Choroid plexus epithelial cell (primary cell): Measurements from ENCODE around the gene FKBP1A.

Source experiments
- DNase-seq: peaks from one replicate; pipeline ENCODE4 v3.0.0-alpha.2; 2010; ENCODE audit warnings: low read depth
- H3K4me3 ChIP-seq: 2 replicates; pipeline ENCODE4 v1.5.1; 2011; ENCODE audit warnings: low read depth, mild to moderate bottlenecking, control low read depth, low read length, moderate library complexity
- TF ChIP-seq, protein P1 (sequence below): conservative IDR thresholded peaks from 2 replicates; pipeline ENCODE4 v1.5.1; 2011; ENCODE audit warnings: low read depth, mild to moderate bottlenecking, control low read depth, inconsistent platforms, low read length, moderate library complexity

FKBP1A gene

DNA sequence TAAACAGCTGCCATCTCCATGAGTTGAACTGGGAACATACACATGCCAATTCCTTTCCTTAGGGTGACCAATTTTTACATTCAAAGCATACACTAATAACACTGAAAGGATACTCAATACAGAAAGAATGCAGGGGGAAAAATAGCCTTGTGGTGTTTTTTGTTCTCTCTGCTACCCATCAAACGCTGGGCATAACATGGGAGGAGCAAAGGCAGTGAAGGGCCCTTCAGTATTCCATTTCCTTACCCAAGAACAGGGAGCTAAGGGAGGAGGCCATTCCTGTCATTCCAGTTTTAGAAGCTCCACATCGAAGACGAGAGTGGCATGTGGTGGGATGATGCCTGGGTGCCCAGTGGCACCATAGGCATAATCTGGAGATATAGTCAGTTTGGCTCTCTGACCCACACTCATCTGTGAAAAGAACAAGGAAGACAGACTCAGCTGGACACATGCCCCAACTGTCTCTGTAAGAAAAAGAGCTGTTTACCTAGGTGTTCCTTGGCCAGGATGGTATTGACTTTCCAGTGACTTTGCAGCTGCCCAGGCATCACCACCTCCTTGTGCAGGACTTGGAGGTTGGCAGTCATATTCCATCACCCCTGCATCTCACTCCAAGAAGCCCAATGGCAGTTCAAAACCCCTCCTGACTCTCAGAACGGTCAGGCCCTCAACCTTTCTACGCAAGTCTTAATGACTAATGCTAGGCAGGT, 20.9 kb downstream of the FKBP1A start:
- TF ChIP-seq, protein P1, sequence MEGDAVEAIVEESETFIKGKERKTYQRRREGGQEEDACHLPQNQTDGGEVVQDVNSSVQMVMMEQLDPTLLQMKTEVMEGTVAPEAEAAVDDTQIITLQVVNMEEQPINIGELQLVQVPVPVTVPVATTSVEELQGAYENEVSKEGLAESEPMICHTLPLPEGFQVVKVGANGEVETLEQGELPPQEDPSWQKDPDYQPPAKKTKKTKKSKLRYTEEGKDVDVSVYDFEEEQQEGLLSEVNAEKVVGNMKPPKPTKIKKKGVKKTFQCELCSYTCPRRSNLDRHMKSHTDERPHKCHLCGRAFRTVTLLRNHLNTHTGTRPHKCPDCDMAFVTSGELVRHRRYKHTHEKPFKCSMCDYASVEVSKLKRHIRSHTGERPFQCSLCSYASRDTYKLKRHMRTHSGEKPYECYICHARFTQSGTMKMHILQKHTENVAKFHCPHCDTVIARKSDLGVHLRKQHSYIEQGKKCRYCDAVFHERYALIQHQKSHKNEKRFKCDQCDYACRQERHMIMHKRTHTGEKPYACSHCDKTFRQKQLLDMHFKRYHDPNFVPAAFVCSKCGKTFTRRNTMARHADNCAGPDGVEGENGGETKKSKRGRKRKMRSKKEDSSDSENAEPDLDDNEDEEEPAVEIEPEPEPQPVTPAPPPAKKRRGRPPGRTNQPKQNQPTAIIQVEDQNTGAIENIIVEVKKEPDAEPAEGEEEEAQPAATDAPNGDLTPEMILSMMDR, result no peak
- no peak overlapping the region for H3K4me3 ChIP-seq
- DNase-seq, result no peak

DNA sequence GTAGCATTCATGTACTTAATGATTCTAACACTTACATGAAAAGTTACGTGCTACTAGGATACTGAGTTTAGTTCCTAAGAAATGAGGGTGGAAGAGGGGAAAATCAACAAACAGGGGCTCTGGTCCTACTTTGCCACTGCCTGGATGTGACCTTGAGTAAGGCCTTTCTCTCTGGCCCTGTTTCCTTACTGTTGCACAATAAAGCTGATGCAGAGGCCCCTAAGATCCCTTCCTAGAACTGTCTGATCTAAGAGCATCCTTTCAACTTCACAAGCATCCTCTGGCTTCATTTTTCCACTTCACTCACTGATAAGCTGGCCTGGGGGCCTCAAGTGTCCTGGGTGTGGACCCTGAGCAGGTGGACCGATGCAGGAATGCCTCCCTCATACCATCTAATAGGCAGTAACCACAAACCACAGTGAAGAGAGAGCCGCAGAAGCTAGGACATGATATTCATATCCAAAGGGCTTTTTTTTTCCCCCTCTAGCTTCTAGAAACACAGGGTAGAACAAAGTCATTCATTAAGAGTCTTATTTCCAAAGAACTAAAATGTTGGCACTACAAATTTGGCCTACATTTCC, 21.6 kb downstream of the FKBP1A start:
- peak; percentile 26 for DNase-seq
- TF ChIP-seq, protein P1, result no peak

DNA sequence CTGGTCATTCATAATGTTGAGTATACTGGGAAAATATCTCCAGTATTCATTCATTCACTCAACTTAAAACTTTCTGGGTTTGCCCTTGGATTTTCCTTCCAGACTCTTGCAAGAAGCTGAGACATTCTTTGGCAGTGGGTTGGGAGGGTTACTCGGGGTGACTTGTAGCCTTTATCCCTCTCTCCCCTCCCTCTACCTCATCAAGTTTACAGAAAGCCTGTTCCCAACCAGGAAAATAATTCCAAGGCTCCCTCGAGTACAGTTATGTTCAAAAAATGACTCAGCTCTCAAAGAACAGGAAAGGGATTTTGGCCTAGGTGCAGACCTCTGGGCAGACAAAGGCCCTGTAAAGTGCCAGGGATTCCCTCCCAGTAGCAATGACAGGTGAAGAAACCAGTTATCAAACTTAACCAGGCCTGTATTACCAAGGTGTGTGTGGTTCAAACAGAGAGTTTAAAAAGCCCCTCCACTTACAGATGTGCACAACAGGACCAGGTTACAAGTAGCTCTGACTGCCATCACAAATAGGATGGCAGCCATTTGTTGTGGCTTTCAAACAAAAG, 22.2 kb downstream of the FKBP1A start:
- no peak for DNase-seq
- no peak overlapping the region for H3K4me3 ChIP-seq
- TF ChIP-seq, protein P1, result no peak

More for the DNA sequence above, 21.6 kb downstream of the FKBP1A start:
- H3K4me3 ChIP-seq, result no peak overlapping the region

DNA sequence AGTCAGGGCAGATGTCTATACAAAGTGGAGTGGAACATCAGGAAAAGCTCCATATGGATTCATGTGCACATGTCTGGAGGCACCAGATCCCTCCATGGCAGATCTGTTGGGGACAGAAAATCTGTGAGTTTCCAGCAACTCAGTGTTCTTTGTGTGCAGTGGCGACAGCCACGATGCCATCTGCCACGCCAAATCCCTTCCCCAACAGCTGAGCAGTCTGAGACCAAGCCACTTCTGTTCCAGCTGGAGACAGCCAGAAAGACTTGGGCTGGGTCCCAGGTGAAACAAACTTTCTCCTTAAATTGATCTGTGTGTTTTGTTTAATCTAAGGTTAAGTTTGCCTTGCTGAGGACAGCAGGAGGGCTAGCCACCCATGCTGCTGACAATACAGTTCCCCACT, 22.9 kb downstream of the FKBP1A start:
- TF ChIP-seq, protein P1, result no peak
- H3K4me3 ChIP-seq, result no peak overlapping the region

DNA sequence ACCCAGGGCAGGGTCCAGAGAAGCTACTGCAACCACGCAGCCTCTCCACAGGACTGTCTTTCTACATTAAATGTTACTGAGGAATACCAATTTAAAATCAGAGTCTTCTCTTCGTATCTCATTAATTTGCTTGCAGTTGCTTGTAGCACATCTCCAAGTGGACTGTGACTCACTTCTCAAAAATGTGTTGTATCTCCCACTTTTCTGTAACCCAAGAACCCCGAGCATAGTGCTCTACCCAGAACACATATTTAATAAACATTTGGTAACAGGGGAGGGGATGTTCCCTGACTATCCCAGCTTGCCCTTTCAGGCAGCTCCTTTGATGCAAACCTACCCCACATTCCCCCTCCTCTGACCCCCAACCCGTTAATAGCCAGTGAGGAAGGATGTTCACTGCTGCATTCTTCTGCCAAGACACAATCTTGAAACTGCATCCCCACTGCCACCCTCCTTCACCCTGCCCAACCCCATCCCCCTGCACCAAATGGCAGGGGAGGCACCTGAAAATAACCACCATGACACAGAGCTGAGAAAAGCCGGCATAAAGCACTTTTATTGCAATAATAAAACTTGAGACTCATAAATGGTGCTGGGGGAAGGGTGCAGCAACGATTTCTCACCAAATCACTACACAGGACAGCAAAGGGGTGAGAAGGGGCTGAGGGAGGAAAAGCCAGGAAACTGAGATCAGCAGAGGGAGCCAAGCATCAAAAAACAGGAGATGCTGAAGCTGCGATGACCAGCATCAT, 24.2 kb downstream of the FKBP1A start:
- TF ChIP-seq, protein P1, result no peak
- peak; percentile 81 for DNase-seq
- no peak overlapping the region for H3K4me3 ChIP-seq

More for the DNA sequence above, 22.9 kb downstream of the FKBP1A start:
- no peak for DNase-seq

DNA sequence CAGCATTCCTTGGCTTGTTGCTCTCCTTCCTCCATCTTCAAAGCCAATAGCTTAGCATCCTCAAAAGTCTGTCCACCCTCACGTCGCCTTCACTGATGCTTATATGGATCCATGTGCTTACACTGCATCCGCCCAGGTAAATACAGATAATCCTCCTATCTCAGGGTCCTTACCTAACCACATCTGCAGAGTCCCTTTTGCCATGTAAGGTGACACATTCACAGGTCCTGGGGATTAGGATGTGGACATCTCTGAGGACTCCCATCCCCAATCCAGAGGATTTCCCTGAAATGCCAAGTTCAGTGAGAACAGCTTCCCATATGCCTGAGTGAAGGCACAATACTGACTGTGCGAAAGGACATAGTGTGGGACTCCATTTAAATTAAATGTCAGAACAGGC, 25.4 kb downstream of the FKBP1A start:
- TF ChIP-seq, protein P1, result no peak
- no peak for DNase-seq
- no peak overlapping the region for H3K4me3 ChIP-seq
